Suprapubic skin (tissue), 3 donors: ENCODE measurements around the gene XPO6.

Source experiments
- CTCF ChIP-seq, 2 donors: fragments of 200-600 bp in 1 of 2; fragments of 450-650 bp in 1 of 2; sonication (generic) in 1 of 2; IDR thresholded peaks; one replicate each; pipeline ENCODE4 v1.5.1; 2016 to 2019; ENCODE audit warnings: antibody characterized with exemption in 2 of 2, mild to moderate bottlenecking in 1 of 2, moderate library complexity in 1 of 2
- POLR2A ChIP-seq, 2 donors: fragments of 450-650 bp; IDR thresholded peaks; one replicate each; pipeline ENCODE4 v1.6.1; 2017; ENCODE audit warnings: antibody characterized with exemption in 2 of 2, mild to moderate bottlenecking in 2 of 2, moderate library complexity in 2 of 2

GRCh38 chr16:28208824-28209223 is 2.9 kb downstream of the XPO6 start:
- TF ChIP-seq CTCF (IDR thresholded peaks at IDR 0.05) (no peak), POLR2A (IDR thresholded peaks at IDR 0.05) (no peak)
